HEK293 (cell line): ENCODE measurements around the gene CUL7.

Source experiments
- BCL11B ChIP-seq: fragments of 450-650 bp; formaldehyde crosslinking; IDR thresholded peaks from 2 replicates; pipeline ENCODE4 v1.5.1; 2016; ENCODE audit warnings: low read depth, missing biosample characterization, missing genetic modification characterization
- CTCF ChIP-seq: fragments of 450-650 bp; formaldehyde crosslinking; IDR thresholded peaks from 2 replicates; pipeline ENCODE4 v1.5.1; 2016; ENCODE audit warnings: missing biosample characterization, missing genetic modification characterization
- TCF7L2 ChIP-seq: IDR thresholded peaks from 2 replicates; pipeline ENCODE4 v1.6.1; 2011; ENCODE audit warnings: low read depth, mild to moderate bottlenecking, inconsistent platforms, low read length, moderate library complexity, borderline replicate concordance
- ZBTB11 ChIP-seq: fragments of 450-650 bp; formaldehyde crosslinking; conservative IDR thresholded peaks from 2 replicates; pipeline ENCODE4 v1.5.1; 2016; ENCODE audit warnings: low read depth, missing biosample characterization, missing genetic modification characterization
- ZNF184 ChIP-seq: fragments of 450-650 bp; IDR thresholded peaks from 2 replicates; pipeline ENCODE4 v1.5.1; 2018; ENCODE audit warnings: missing biosample characterization, mild to moderate bottlenecking, missing genetic modification characterization
- ZNF19 ChIP-seq: fragments of 450-650 bp; formaldehyde crosslinking; IDR thresholded peaks from 2 replicates; pipeline ENCODE4; 2016; ENCODE audit warnings: missing biosample characterization, missing genetic modification characterization, low read depth
- ZNF274 ChIP-seq, 2 experiments: fragments of 200-500 bp in 1 of 2; fragments of 450-650 bp in 1 of 2; sonication (Bioruptor generic) in 1 of 2; formaldehyde crosslinking in 1 of 2; IDR thresholded peaks; 2 replicates each; pipeline versions ENCODE4 v1.5.1 to v1.6.1; 2014 to 2016; ENCODE audit warnings: borderline replicate concordance in 1 of 2, inconsistent platforms in 1 of 2, low read length in 1 of 2, missing biosample characterization in 1 of 2, missing genetic modification characterization in 1 of 2
- ZNF623 ChIP-seq: fragments of 450-650 bp; formaldehyde crosslinking; IDR thresholded peaks from 2 replicates; pipeline ENCODE4 v1.5.1; 2016; ENCODE audit warnings: missing biosample characterization, missing genetic modification characterization
- ZNF629 ChIP-seq: fragments of 450-650 bp; formaldehyde crosslinking; IDR thresholded peaks from 2 replicates; pipeline ENCODE4 v1.5.1; 2017; ENCODE audit warnings: missing biosample characterization, missing genetic modification characterization
- ZNF660 ChIP-seq: fragments of 450-650 bp; IDR thresholded peaks from 2 replicates; pipeline ENCODE4 v1.5.1; 2018; ENCODE audit warnings: missing biosample characterization, mild to moderate bottlenecking, missing genetic modification characterization
- TF ChIP-seq, protein P1 (sequence below): sonication (generic); formaldehyde crosslinking; IDR thresholded peaks from 2 replicates; pipeline ENCODE4 v1.8.1; 2022; ENCODE audit warnings: mild to moderate bottlenecking, moderate library complexity, missing genetic modification reagents
- TF ChIP-seq, protein P2 (sequence below): fragments of 450-650 bp; formaldehyde crosslinking; IDR thresholded peaks from 2 replicates; pipeline ENCODE4 v1.5.1; 2016; ENCODE audit warnings: missing biosample characterization, missing genetic modification characterization

- TF ChIP-seq ZNF19 (tag by site-specific recombination) (no peak), ZNF660 (tag by site-specific recombination) (no peak), ZNF184 (tag by site-specific recombination) (no peak), BCL11B (tag by site-specific recombination) (no peak), CTCF (no peak), ZNF629 (tag by site-specific recombination) (no peak), ZBTB11 (tag by site-specific recombination) (no peak), ZNF274 (IDR thresholded peaks at IDR 0.05; ENCODE audit: low read length) (no peak), ZNF274 (tag by site-specific recombination; IDR thresholded peaks at IDR 0.05; ENCODE audit: borderline replicate concordance) (no peak), TCF7L2 (no peak), ZNF623 (tag by site-specific recombination) (no peak)
- TF ChIP-seq, protein P1, sequence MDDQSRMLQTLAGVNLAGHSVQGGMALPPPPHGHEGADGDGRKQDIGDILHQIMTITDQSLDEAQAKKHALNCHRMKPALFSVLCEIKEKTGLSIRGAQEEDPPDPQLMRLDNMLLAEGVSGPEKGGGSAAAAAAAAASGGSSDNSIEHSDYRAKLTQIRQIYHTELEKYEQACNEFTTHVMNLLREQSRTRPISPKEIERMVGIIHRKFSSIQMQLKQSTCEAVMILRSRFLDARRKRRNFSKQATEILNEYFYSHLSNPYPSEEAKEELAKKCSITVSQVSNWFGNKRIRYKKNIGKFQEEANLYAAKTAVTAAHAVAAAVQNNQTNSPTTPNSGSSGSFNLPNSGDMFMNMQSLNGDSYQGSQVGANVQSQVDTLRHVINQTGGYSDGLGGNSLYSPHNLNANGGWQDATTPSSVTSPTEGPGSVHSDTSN, result no peak
- TF ChIP-seq, protein P2, sequence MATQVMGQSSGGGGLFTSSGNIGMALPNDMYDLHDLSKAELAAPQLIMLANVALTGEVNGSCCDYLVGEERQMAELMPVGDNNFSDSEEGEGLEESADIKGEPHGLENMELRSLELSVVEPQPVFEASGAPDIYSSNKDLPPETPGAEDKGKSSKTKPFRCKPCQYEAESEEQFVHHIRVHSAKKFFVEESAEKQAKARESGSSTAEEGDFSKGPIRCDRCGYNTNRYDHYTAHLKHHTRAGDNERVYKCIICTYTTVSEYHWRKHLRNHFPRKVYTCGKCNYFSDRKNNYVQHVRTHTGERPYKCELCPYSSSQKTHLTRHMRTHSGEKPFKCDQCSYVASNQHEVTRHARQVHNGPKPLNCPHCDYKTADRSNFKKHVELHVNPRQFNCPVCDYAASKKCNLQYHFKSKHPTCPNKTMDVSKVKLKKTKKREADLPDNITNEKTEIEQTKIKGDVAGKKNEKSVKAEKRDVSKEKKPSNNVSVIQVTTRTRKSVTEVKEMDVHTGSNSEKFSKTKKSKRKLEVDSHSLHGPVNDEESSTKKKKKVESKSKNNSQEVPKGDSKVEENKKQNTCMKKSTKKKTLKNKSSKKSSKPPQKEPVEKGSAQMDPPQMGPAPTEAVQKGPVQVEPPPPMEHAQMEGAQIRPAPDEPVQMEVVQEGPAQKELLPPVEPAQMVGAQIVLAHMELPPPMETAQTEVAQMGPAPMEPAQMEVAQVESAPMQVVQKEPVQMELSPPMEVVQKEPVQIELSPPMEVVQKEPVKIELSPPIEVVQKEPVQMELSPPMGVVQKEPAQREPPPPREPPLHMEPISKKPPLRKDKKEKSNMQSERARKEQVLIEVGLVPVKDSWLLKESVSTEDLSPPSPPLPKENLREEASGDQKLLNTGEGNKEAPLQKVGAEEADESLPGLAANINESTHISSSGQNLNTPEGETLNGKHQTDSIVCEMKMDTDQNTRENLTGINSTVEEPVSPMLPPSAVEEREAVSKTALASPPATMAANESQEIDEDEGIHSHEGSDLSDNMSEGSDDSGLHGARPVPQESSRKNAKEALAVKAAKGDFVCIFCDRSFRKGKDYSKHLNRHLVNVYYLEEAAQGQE (tag by site-specific recombination), result no peak
Observed at GRCh38 chr6:43055966-43056365, 2.3 kb upstream of the CUL7 start.
